Smooth muscle cell of the brain vasculature (primary cell): ENCODE results near the gene NCAPH2.
"Not testable (repeated sequence)": the region's sequence is repeated elsewhere in the genome, so short reads cannot be mapped to it uniquely, and the experiment has no call there.

Experiments used
- DNase-seq: peaks from one replicate; pipeline ENCODE4 v3.0.0-alpha.2; 2012; ENCODE audit warnings: low read depth, low spot score

Gene NCAPH2

GRCh38 chr22:50529897-50530579 lies 22.0 kb downstream of the NCAPH2 start, which contains the start of gene TYMP:
Gene TYMP (minus strand): TSS chr22:50530012. CDS start chr22:50529709, 303 bp downstream.
- DNase-seq = no peak

- no peak for DNase-seq
These were observed 22.5 kb downstream of the NCAPH2 start for GRCh38 chr22:50530580-50530876.

- no peak for DNase-seq
These were observed 23.0 kb downstream of the NCAPH2 start for GRCh38 chr22:50530877-50531545.

- DNase-seq = no peak
These were observed 23.5 kb downstream of the NCAPH2 start for GRCh38 chr22:50531546-50531961.

GRCh38 chr22:50531962-50532674 lies 24.1 kb downstream of the NCAPH2 start:
- no peak for DNase-seq

GRCh38 chr22:50532824-50533796 lies 25.1 kb downstream of the NCAPH2 start:
- no peak for DNase-seq

GRCh38 chr22:50533856-50534711 lies 26.1 kb downstream of the NCAPH2 start:
- DNase-seq = not testable (repeated sequence)

- DNase-seq = no peak
These were observed 27.1 kb downstream of the NCAPH2 start for GRCh38 chr22:50535113-50535512.

GRCh38 chr22:50536226-50536625 lies 28.2 kb downstream of the NCAPH2 start:
- no peak for DNase-seq

GRCh38 chr22:50537765-50538164 lies 29.7 kb downstream of the NCAPH2 start:
- no peak for DNase-seq

GRCh38 chr22:50540381-50540780 lies 32.4 kb downstream of the NCAPH2 start:
- no peak for DNase-seq

- not testable (repeated sequence) for DNase-seq
These were observed 33.6 kb downstream of the NCAPH2 start for GRCh38 chr22:50541667-50542026.

- no peak for DNase-seq
These were observed 34.4 kb downstream of the NCAPH2 start for GRCh38 chr22:50542416-50542927.

GRCh38 chr22:50544078-50544745 lies 36.2 kb downstream of the NCAPH2 start:
- no peak for DNase-seq

GRCh38 chr22:50544746-50545253 lies 36.8 kb downstream of the NCAPH2 start:
- DNase-seq = no peak

GRCh38 chr22:50545522-50546325 lies 37.7 kb downstream of the NCAPH2 start, which contains the start of gene KLHDC7B:
Gene KLHDC7B (plus strand): TSS chr22:50545899. CDS start chr22:50546244, 345 bp downstream.
- no peak for DNase-seq

GRCh38 chr22:50546326-50547262 lies 38.6 kb downstream of the NCAPH2 start:
- no peak for DNase-seq
